Esophagus (tissue), 2 donors: ENCODE results near the gene KISS1. TPM values are rescaled to one million over a fixed set of nuclear protein-coding genes. Genes with fewer than 3 reads are reported as not detected.

ENCODE experiments used
- H3K27ac ChIP-seq, 2 donors: one replicate each; pipeline ENCODE4 v1.5.1; 2013; ENCODE audit warnings: low read depth in 2 of 2, mild to moderate bottlenecking in 2 of 2, inconsistent platforms in 1 of 2, low read length in 1 of 2, moderate library complexity in 1 of 2
- H3K27me3 ChIP-seq, 2 donors: one replicate each; pipeline ENCODE4 v1.6.1; 2013; ENCODE audit warnings: low read length in 2 of 2, control low read depth in 1 of 2, mild to moderate bottlenecking in 1 of 2; ENCODE audit not compliant: insufficient read depth in 2 of 2, control insufficient read depth in 1 of 2
- H3K36me3 ChIP-seq, 2 donors: one replicate each; pipeline ENCODE4 v1.6.1; 2013; ENCODE audit warnings: low read length in 1 of 2; ENCODE audit not compliant: control insufficient read depth in 2 of 2, insufficient read depth in 2 of 2
- H3K4me1 ChIP-seq, 2 donors: one replicate each; pipeline ENCODE4 v1.6.1; 2013; ENCODE audit warnings: low read length in 1 of 2; ENCODE audit not compliant: control insufficient read depth in 2 of 2, insufficient read depth in 2 of 2
- H3K4me3 ChIP-seq, 2 donors: one replicate each; pipeline ENCODE4 v1.5.1; 2013; ENCODE audit warnings: low read length in 2 of 2, mild to moderate bottlenecking in 2 of 2, low read depth in 1 of 2, moderate library complexity in 1 of 2
- H3K9me3 ChIP-seq, 2 donors: one replicate each; pipeline ENCODE4 v1.6.1; 2013; ENCODE audit warnings: mild to moderate bottlenecking in 2 of 2, low read depth in 1 of 2, low read length in 1 of 2, moderate library complexity in 1 of 2; ENCODE audit not compliant: control insufficient read depth in 2 of 2, insufficient read depth in 1 of 2
- WGBS, 2 donors: extraction: QIAGEN DNeasy Blood & Tissue Kit; methylation state at CpG; one replicate each; pipeline ENCODE4 v1.1.7; 2013; 5-methylcytosine and 5-hydroxymethylcytosine counted together
- polyA plus RNA-seq, 2 donors: library from polyadenylated mRNA; stranded (reverse); fragments of 200-250 nt; gene quantifications; one replicate each; pipeline ENCODE4 v1.2.3, GENCODE V29; 2013
- donor health status: healthy with polysubstance abuse.
- donor health status: Bipolar disorder and iron deficiency.

KISS1 gene
- polyA plus RNA-seq, 2 donors = not detected

- Histone ChIP-seq H3K27ac (no peak overlapping the region), H3K4me3 (no peak overlapping the region), H3K4me1 (no peaks in the 10 kb centered on the region), H3K9me3 (peaks cover 0 to 2% of the 10 kb centered on the region in 2 donors), H3K36me3 (no peaks in the 10 kb centered on the region), H3K27me3 (no peaks in the 10 kb centered on the region)
- WGBS, 2 donors = 59 to 60% methylated on average over 2 of the region's 2 CpGs
These were observed 9.8 kb upstream of the KISS1 start for GRCh38 chr1:204206121-204206520.

GRCh38 chr1:204205486-204205885 is 9.2 kb upstream of the KISS1 start:
- Histone ChIP-seq H3K36me3 (no peaks in the 10 kb centered on the region), H3K27ac (no peak overlapping the region), H3K9me3 (peaks cover 0 to 2% of the 10 kb centered on the region in 2 donors), H3K4me1 (no peaks in the 10 kb centered on the region), H3K4me3 (no peak overlapping the region), H3K27me3 (no peaks in the 10 kb centered on the region)

- Histone ChIP-seq H3K27me3 (no peaks in the 10 kb centered on the region), H3K27ac (no peak overlapping the region), H3K9me3 (peaks cover 0 to 2% of the 10 kb centered on the region in 2 donors), H3K4me3 (no peak overlapping the region), H3K4me1 (no peaks in the 10 kb centered on the region), H3K36me3 (no peaks in the 10 kb centered on the region)
- WGBS, 2 donors = 81 to 86% methylated on average over 2 of the region's 2 CpGs
These were observed 8.7 kb upstream of the KISS1 start for GRCh38 chr1:204204944-204205343.

GRCh38 chr1:204203206-204203767 is 7.0 kb upstream of the KISS1 start:
- 87 to 93% methylated on average over 5 of the region's 5 CpGs for WGBS, 2 donors
- H3K27ac ChIP-seq = no peak overlapping the region
- no peaks in the 10 kb centered on the region for H3K27me3 ChIP-seq
- H3K36me3 ChIP-seq = no peaks in the 10 kb centered on the region
- H3K4me1 ChIP-seq = peaks cover 0 to 4% of the 10 kb centered on the region in 2 donors
- H3K9me3 ChIP-seq = peaks cover 0 to 2% of the 10 kb centered on the region in 2 donors
- H3K4me3 ChIP-seq = no peak overlapping the region

- Histone ChIP-seq H3K9me3 (peaks cover 0 to 2% of the 10 kb centered on the region in 2 donors), H3K4me3 (no peak overlapping the region), H3K4me1 (peaks cover 0 to 4% of the 10 kb centered on the region in 2 donors), H3K27ac (no peak overlapping the region), H3K27me3 (no peaks in the 10 kb centered on the region), H3K36me3 (no peaks in the 10 kb centered on the region)
- WGBS, 2 donors = 85 to 86% methylated on average over 4 of the region's 4 CpGs
These were observed 6.2 kb upstream of the KISS1 start for GRCh38 chr1:204202481-204202880.

GRCh38 chr1:204201348-204202040 is 5.2 kb upstream of the KISS1 start:
- WGBS, 2 donors = 83 to 89% methylated on average over 12 of the region's 12 CpGs

GRCh38 chr1:204199579-204199978 is 3.3 kb upstream of the KISS1 start:
- Histone ChIP-seq H3K36me3 (no peaks in the 10 kb centered on the region), H3K27ac (no peak overlapping the region), H3K4me1 (peaks cover 0 to 4% of the 10 kb centered on the region in 2 donors), H3K9me3 (peaks cover 0 to 2% of the 10 kb centered on the region in 2 donors), H3K27me3 (no peaks in the 10 kb centered on the region), H3K4me3 (no peak overlapping the region)
- 82 to 84% methylated on average over 9 of the region's 9 CpGs for WGBS, 2 donors

More at GRCh38 chr1:204201348-204202040, 5.2 kb upstream of the KISS1 start:
- no peaks in the 10 kb centered on the region for H3K27me3 ChIP-seq
- no peak overlapping the region for H3K4me3 ChIP-seq
- H3K27ac ChIP-seq = no peak overlapping the region
- peaks cover 0 to 2% of the 10 kb centered on the region in 2 donors for H3K9me3 ChIP-seq
- H3K4me1 ChIP-seq = peaks cover 0 to 4% of the 10 kb centered on the region in 2 donors
- H3K36me3 ChIP-seq = no peaks in the 10 kb centered on the region

GRCh38 chr1:204198348-204199340 is 2.4 kb upstream of the KISS1 start:
- WGBS, 2 donors = 58 to 63% methylated on average over 18 of the region's 18 CpGs
- Histone ChIP-seq H3K27ac (no peak overlapping the region), H3K4me3 (no peak overlapping the region), H3K4me1 (peaks cover 0 to 4% of the 10 kb centered on the region in 2 donors), H3K27me3 (no peaks in the 10 kb centered on the region), H3K9me3 (peaks cover 0 to 2% of the 10 kb centered on the region in 2 donors), H3K36me3 (no peaks in the 10 kb centered on the region)

- Histone ChIP-seq H3K27ac (no peak overlapping the region), H3K4me1 (peaks cover 0 to 4% of the 10 kb centered on the region in 2 donors), H3K27me3 (no peaks in the 10 kb centered on the region), H3K4me3 (no peak overlapping the region), H3K9me3 (peaks cover 0 to 2% of the 10 kb centered on the region in 2 donors), H3K36me3 (no peaks in the 10 kb centered on the region)
- WGBS, 2 donors = 81 to 88% methylated on average over 5 of the region's 5 CpGs
These were observed 777 bp upstream of the KISS1 start for GRCh38 chr1:204197068-204197467.
